ENCODE measurements around the gene ASB8. TPM values are rescaled to one million over a fixed set of nuclear protein-coding genes. Genes with fewer than 3 reads are reported as not detected.

The ASB8 gene
- total RNA-seq, 1 donor from 2014 or later, result 32.9 TPM

DNA sequence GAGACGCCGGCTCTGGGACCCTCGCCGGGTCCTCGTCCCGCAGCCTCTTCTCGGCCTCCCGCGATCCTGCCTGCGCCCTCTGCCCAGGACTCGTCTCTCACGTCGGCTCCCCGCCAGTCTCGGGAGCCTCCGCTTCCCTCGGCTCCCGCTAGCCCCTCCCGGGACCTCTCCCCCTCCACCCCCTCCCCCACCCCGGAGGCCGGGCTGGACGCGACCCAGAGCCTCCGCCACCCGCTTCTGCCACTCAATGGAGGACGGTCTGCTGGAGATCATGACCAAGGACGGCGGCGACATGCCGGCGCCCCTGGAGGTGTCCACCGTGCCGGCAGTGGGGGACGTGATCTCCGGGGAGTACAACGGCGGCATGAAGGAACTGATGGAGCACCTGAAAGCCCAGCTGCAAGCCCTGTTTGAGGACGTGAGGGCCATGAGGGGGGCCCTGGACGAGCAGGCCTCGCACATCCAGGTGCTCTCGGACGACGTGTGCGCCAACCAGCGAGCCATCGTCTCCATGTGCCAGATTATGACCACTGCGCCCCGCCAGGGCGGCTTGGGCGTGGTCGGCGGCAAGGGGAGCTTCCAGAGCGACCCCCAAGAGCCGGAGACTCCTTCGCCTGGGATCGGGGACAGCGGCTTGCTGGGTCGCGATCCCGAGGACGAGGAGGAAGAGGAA is 26.7 kb upstream of the ASB8 start:
- Histone ChIP-seq H3K9ac (ENCODE audit: low read depth in 1 of 3, low read length in 3 of 3) (peak overlapping the region in 2 of 3 donors; percentile 23 to 40), H3K4me3 (ENCODE audit: low read length in 3 of 3) (peak overlapping the region; percentile 73 to 79 (median 74)), H3K9me3 (ENCODE audit: control insufficient read depth in 3 of 3, low read length in 3 of 3) (no peaks in the 10 kb centered on the region), H3K4me1 (ENCODE audit: control insufficient read depth in 3 of 3, insufficient read depth in 3 of 3, low read length in 3 of 3) (peaks cover 14 to 15% (median 14%) of the 10 kb centered on the region in 3 donors), H3K36me3 (ENCODE audit: control insufficient read depth in 3 of 3, insufficient read depth in 3 of 3, low read length in 3 of 3) (no peaks in the 10 kb centered on the region), H3K27ac (ENCODE audit: low read depth, low read length) (no peak overlapping the region), H3K27me3 (ENCODE audit: control insufficient read depth in 3 of 3, insufficient read depth in 3 of 3, low read length in 3 of 3) (peaks cover 42 to 57% (median 47%) of the 10 kb centered on the region in 3 donors)

GRCh38 chr12:48183091-48183875 is 26.0 kb upstream of the ASB8 start, which contains the start of gene CCDC184:
Gene CCDC184, plus strand, starts transcription at chr12:48183644. Its CDS starts 479 bp downstream, at chr12:48184123.
- Histone ChIP-seq H3K27ac (ENCODE audit: low read depth, low read length) (no peak within 1 kb of the TSS), H3K9me3 (ENCODE audit: control insufficient read depth in 3 of 3, low read length in 3 of 3) (no peaks in the 10 kb centered on the region), H3K27me3 (ENCODE audit: control insufficient read depth in 3 of 3, insufficient read depth in 3 of 3, low read length in 3 of 3) (peaks cover 42 to 63% (median 47%) of the 10 kb centered on the region in 3 donors), H3K36me3 (ENCODE audit: control insufficient read depth in 3 of 3, insufficient read depth in 3 of 3, low read length in 3 of 3) (no peaks in the 10 kb centered on the region), H3K4me3 (ENCODE audit: low read length in 3 of 3) (peak within 1 kb of the TSS; percentile 73 to 79 (median 74)), H3K4me1 (ENCODE audit: control insufficient read depth in 3 of 3, insufficient read depth in 3 of 3, low read length in 3 of 3) (peaks cover 14 to 15% (median 14%) of the 10 kb centered on the region in 3 donors), H3K9ac (ENCODE audit: low read depth in 1 of 3, low read length in 3 of 3) (peak within 1 kb of the TSS; percentile 28 to 43 (median 40))

DNA sequence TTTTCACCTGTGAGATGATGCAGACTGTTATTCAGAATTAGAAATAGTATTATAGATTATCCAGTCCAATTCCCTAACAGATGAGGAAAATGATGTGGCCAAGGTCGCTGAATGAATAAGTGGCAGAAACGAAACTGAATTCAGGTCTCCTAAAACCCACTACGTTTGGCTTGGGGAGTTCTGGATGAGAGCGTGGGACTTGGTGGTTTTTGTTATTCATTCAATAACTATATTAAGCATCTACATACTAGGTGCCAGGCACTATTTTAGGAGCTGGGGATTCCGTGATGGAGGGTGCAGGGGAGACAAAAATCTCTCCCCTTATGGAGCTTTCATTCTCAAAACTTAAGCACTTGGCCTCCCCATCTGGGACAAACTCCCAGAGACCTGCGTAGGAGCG is 25.3 kb upstream of the ASB8 start:
- H3K9ac ChIP-seq (ENCODE audit: low read depth in 1 of 3, low read length in 3 of 3), result no peak overlapping the region
- H3K27me3 ChIP-seq (ENCODE audit: control insufficient read depth in 3 of 3, insufficient read depth in 3 of 3, low read length in 3 of 3), result peaks cover 42 to 66% (median 47%) of the 10 kb centered on the region in 3 donors
- no peaks in the 10 kb centered on the region for H3K9me3 ChIP-seq (ENCODE audit: control insufficient read depth in 3 of 3, low read length in 3 of 3)
- H3K4me1 ChIP-seq (ENCODE audit: control insufficient read depth in 3 of 3, insufficient read depth in 3 of 3, low read length in 3 of 3), result peaks cover 14 to 15% (median 14%) of the 10 kb centered on the region in 3 donors
- peak overlapping the region; percentile 73 to 79 (median 74) for H3K4me3 ChIP-seq (ENCODE audit: low read length in 3 of 3)
- H3K27ac ChIP-seq (ENCODE audit: low read depth, low read length), result no peak overlapping the region
- no peaks in the 10 kb centered on the region for H3K36me3 ChIP-seq (ENCODE audit: control insufficient read depth in 3 of 3, insufficient read depth in 3 of 3, low read length in 3 of 3)

- no peaks in the 10 kb centered on the region for H3K9me3 ChIP-seq (ENCODE audit: control insufficient read depth in 3 of 3, low read length in 3 of 3)
- H3K36me3 ChIP-seq (ENCODE audit: control insufficient read depth in 3 of 3, insufficient read depth in 3 of 3, low read length in 3 of 3), result no peaks in the 10 kb centered on the region
- H3K4me3 ChIP-seq (ENCODE audit: low read length in 3 of 3), result no peak overlapping the region
- no peak overlapping the region for H3K9ac ChIP-seq (ENCODE audit: low read depth in 1 of 3, low read length in 3 of 3)
- no peak overlapping the region for H3K27ac ChIP-seq (ENCODE audit: low read depth, low read length)
- peaks cover 14 to 15% (median 14%) of the 10 kb centered on the region in 3 donors for H3K4me1 ChIP-seq (ENCODE audit: control insufficient read depth in 3 of 3, insufficient read depth in 3 of 3, low read length in 3 of 3)
- H3K27me3 ChIP-seq (ENCODE audit: control insufficient read depth in 3 of 3, insufficient read depth in 3 of 3, low read length in 3 of 3), result peaks cover 42 to 63% (median 47%) of the 10 kb centered on the region in 3 donors
Observed at GRCh38 chr12:48180857-48181495, 23.7 kb upstream of the ASB8 start.

GRCh38 chr12:48180424-48180823 is 23.1 kb upstream of the ASB8 start:
- peaks cover 39 to 58% (median 45%) of the 10 kb centered on the region in 3 donors for H3K27me3 ChIP-seq (ENCODE audit: control insufficient read depth in 3 of 3, insufficient read depth in 3 of 3, low read length in 3 of 3)
- H3K27ac ChIP-seq (ENCODE audit: low read depth, low read length), result no peak overlapping the region

DNA sequence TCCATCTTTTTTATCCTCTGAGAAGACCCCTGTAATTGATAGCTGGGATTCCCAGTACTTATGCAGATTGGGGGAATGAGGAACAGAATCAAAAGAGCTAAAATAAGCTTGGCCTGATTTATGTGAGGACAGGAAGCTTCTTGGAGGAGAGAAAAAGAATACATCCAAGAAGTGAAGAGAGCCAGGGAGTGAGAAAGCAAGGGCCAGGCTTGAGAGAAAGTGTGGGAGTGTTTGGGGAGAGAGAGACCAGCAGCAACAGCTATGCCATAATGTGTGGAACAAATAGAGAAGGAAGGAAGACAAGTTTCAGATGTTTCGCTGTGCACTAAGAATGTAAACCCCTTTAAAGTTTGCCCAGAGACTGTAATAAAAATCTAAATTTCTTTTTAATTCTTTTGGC is 22.2 kb upstream of the ASB8 start:
- Histone ChIP-seq H3K9ac (ENCODE audit: low read depth in 1 of 3, low read length in 3 of 3) (no peak overlapping the region), H3K36me3 (ENCODE audit: control insufficient read depth in 3 of 3, insufficient read depth in 3 of 3, low read length in 3 of 3) (no peaks in the 10 kb centered on the region), H3K27me3 (ENCODE audit: control insufficient read depth in 3 of 3, insufficient read depth in 3 of 3, low read length in 3 of 3) (peaks cover 32 to 49% (median 37%) of the 10 kb centered on the region in 3 donors), H3K27ac (ENCODE audit: low read depth, low read length) (no peak overlapping the region), H3K4me1 (ENCODE audit: control insufficient read depth in 3 of 3, insufficient read depth in 3 of 3, low read length in 3 of 3) (peaks cover 14 to 15% (median 14%) of the 10 kb centered on the region in 3 donors), H3K4me3 (ENCODE audit: low read length in 3 of 3) (no peak overlapping the region), H3K9me3 (ENCODE audit: control insufficient read depth in 3 of 3, low read length in 3 of 3) (no peaks in the 10 kb centered on the region)

More at GRCh38 chr12:48180424-48180823, 23.1 kb upstream of the ASB8 start:
- Histone ChIP-seq H3K4me1 (ENCODE audit: control insufficient read depth in 3 of 3, insufficient read depth in 3 of 3, low read length in 3 of 3) (peaks cover 14 to 15% (median 14%) of the 10 kb centered on the region in 3 donors), H3K9ac (ENCODE audit: low read depth in 1 of 3, low read length in 3 of 3) (no peak overlapping the region), H3K9me3 (ENCODE audit: control insufficient read depth in 3 of 3, low read length in 3 of 3) (no peaks in the 10 kb centered on the region), H3K36me3 (ENCODE audit: control insufficient read depth in 3 of 3, insufficient read depth in 3 of 3, low read length in 3 of 3) (no peaks in the 10 kb centered on the region), H3K4me3 (ENCODE audit: low read length in 3 of 3) (no peak overlapping the region)

GRCh38 chr12:48177982-48178381 is 20.7 kb upstream of the ASB8 start:
- H3K27me3 ChIP-seq (ENCODE audit: control insufficient read depth in 3 of 3, insufficient read depth in 3 of 3, low read length in 3 of 3), result peaks cover 18 to 35% (median 24%) of the 10 kb centered on the region in 3 donors
- no peak overlapping the region for H3K27ac ChIP-seq (ENCODE audit: low read depth, low read length)
- no peak overlapping the region for H3K9ac ChIP-seq (ENCODE audit: low read depth in 1 of 3, low read length in 3 of 3)
- H3K4me3 ChIP-seq (ENCODE audit: low read length in 3 of 3), result no peak overlapping the region
- no peaks in the 10 kb centered on the region for H3K9me3 ChIP-seq (ENCODE audit: control insufficient read depth in 3 of 3, low read length in 3 of 3)
- H3K4me1 ChIP-seq (ENCODE audit: control insufficient read depth in 3 of 3, insufficient read depth in 3 of 3, low read length in 3 of 3), result peaks cover 6 to 8% (median 7%) of the 10 kb centered on the region in 3 donors
- H3K36me3 ChIP-seq (ENCODE audit: control insufficient read depth in 3 of 3, insufficient read depth in 3 of 3, low read length in 3 of 3), result no peaks in the 10 kb centered on the region

GRCh38 chr12:48176417-48176751 is 19.1 kb upstream of the ASB8 start:
- Histone ChIP-seq H3K27ac (ENCODE audit: low read depth, low read length) (no peak overlapping the region), H3K9ac (ENCODE audit: low read depth in 1 of 3, low read length in 3 of 3) (no peak overlapping the region), H3K4me1 (ENCODE audit: control insufficient read depth in 3 of 3, insufficient read depth in 3 of 3, low read length in 3 of 3) (no peaks in the 10 kb centered on the region), H3K9me3 (ENCODE audit: control insufficient read depth in 3 of 3, low read length in 3 of 3) (no peaks in the 10 kb centered on the region), H3K27me3 (ENCODE audit: control insufficient read depth in 3 of 3, insufficient read depth in 3 of 3, low read length in 3 of 3) (peaks cover 11 to 19% (median 11%) of the 10 kb centered on the region in 3 donors), H3K4me3 (ENCODE audit: low read length in 3 of 3) (no peak overlapping the region), H3K36me3 (ENCODE audit: control insufficient read depth in 3 of 3, insufficient read depth in 3 of 3, low read length in 3 of 3) (no peaks in the 10 kb centered on the region)

GRCh38 chr12:48175613-48176416 is 18.5 kb upstream of the ASB8 start:
- H3K9ac ChIP-seq (ENCODE audit: low read depth in 1 of 3, low read length in 3 of 3), result no peak overlapping the region
- H3K27ac ChIP-seq (ENCODE audit: low read depth, low read length), result no peak overlapping the region
- H3K4me1 ChIP-seq (ENCODE audit: control insufficient read depth in 3 of 3, insufficient read depth in 3 of 3, low read length in 3 of 3), result no peaks in the 10 kb centered on the region
- no peaks in the 10 kb centered on the region for H3K9me3 ChIP-seq (ENCODE audit: control insufficient read depth in 3 of 3, low read length in 3 of 3)
- H3K27me3 ChIP-seq (ENCODE audit: control insufficient read depth in 3 of 3, insufficient read depth in 3 of 3, low read length in 3 of 3), result peaks cover 5 to 14% (median 6%) of the 10 kb centered on the region in 3 donors
- H3K36me3 ChIP-seq (ENCODE audit: control insufficient read depth in 3 of 3, insufficient read depth in 3 of 3, low read length in 3 of 3), result no peaks in the 10 kb centered on the region
- H3K4me3 ChIP-seq (ENCODE audit: low read length in 3 of 3), result no peak overlapping the region

All from skeletal muscle tissue (tissue), 4 donors.